Measurements from ENCODE around the gene RRAGB. TPM values are rescaled to one million over a fixed set of nuclear protein-coding genes. Genes with fewer than 3 reads are reported as not detected.

Gene RRAGB
- total and polyA plus RNA-seq, 2 donors (not counting 1 experiment from before 2014, with no cell fraction given): 21.3 to 31.4 TPM

- H3K4me3 ChIP-seq (ENCODE audit: control extremely low read depth in 1 of 5, extremely low read depth in 1 of 5, insufficient read depth in 1 of 5, low read depth in 2 of 5, low read length in 4 of 5): no peak overlapping the region
- ChIA-PET POLR2A (no interaction called here), CTCF (no interaction called here)
- no peak overlapping the region for H3K9ac ChIP-seq (ENCODE audit: low read length)
- DNase-seq (no peak), ATAC-seq (ENCODE audit: low read depth) (no peak)
- Mint-ChIP-seq H3K9me3 (ENCODE audit: insufficient read depth) (peaks cover 3% of the 10 kb centered on the region), H3K4me1 (peaks cover 10% of the 10 kb centered on the region), H3K4me3 (no peak overlapping the region), H3K27ac (no peak overlapping the region), H3K27me3 (no peaks in the 10 kb centered on the region)
- WGBS (ENCODE audit: insufficient coverage): no CpG with 5 or more reads among the region's 1 CpG
- TF ChIP-seq EZH2 (IDR thresholded peaks at IDR 0.05; ENCODE audit: borderline replicate concordance, insufficient read depth, low read depth, low read length, poor library complexity, severe bottlenecking) (no peak), CTCF (IDR thresholded peaks at IDR 0.05) (no peak)
- no peaks in the 10 kb centered on the region for H3K27me3 ChIP-seq (replicated peaks in 1 of 4; ENCODE audit: control extremely low read depth in 1 of 4, control insufficient read depth in 3 of 4, insufficient read depth in 4 of 4, low read length in 3 of 4)
- no peak overlapping the region for H2AFZ ChIP-seq (ENCODE audit: insufficient read depth, low read depth, low read length, poor library complexity, severe bottlenecking)
- no peaks in the 10 kb centered on the region for H3K79me2 ChIP-seq (ENCODE audit: control insufficient read depth, insufficient read depth, low read length)
- no peaks in the 10 kb centered on the region for H3K36me3 ChIP-seq (replicated peaks in 1 of 2; ENCODE audit: control extremely low read depth in 1 of 2, control insufficient read depth in 1 of 2, extremely low read depth in 1 of 2, insufficient read depth in 2 of 2, low read length in 1 of 2)
- peaks cover 0 to 4% (median 0%) of the 10 kb centered on the region in 3 donors for H3K9me3 ChIP-seq (ENCODE audit: control extremely low read depth in 1 of 3, control insufficient read depth in 2 of 3, insufficient read depth in 1 of 3, low read length in 2 of 3)
- H3K27ac ChIP-seq (ENCODE audit: low read length in 2 of 2): no peak overlapping the region
- H3K4me2 ChIP-seq (replicated peaks; ENCODE audit: low read depth, low read length, poor library complexity, severe bottlenecking): no peak overlapping the region
- intact Hi-C loops (cut with micrococcal nuclease): no loop called here
- peaks cover 3 to 10% of the 10 kb centered on the region in 2 donors for H3K4me1 ChIP-seq (ENCODE audit: control insufficient read depth in 2 of 2, insufficient read depth in 2 of 2, low read length in 2 of 2)
- H4K20me1 ChIP-seq (ENCODE audit: control insufficient read depth, insufficient read depth, low read length, poor library complexity, severe bottlenecking): no peaks in the 10 kb centered on the region
Measured at GRCh38 chrX:55713631-55714030, 3.9 kb upstream of the RRAGB start.

DNA sequence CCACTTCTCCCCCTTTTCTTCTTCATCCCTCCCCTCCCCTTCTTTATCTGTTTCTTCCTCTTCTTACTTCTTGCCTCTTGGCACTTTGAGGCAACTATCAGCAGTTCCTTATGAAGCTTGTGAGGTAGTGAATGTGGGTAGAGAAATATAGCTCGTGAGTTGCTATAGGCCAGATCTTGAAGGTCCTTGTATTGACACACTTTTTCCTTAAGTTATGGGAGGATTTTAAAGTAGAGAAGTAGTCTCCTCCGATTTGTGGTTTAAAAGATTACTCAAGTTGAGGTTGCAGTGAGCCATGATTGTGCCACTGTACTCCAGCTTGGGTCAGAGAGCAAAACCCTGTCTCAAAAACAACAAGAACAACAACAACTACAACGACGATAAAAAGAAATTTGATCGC lies 3.4 kb upstream of the RRAGB start:
- no peaks in the 10 kb centered on the region for H3K79me2 ChIP-seq (ENCODE audit: control insufficient read depth, insufficient read depth, low read length)
- Mint-ChIP-seq H3K4me3 (no peak overlapping the region), H3K27ac (no peak overlapping the region), H3K9me3 (ENCODE audit: insufficient read depth) (no peaks in the 10 kb centered on the region), H3K4me1 (peaks cover 13% of the 10 kb centered on the region), H3K27me3 (no peaks in the 10 kb centered on the region)
- no peak overlapping the region for H3K4me3 ChIP-seq (ENCODE audit: control extremely low read depth in 1 of 5, extremely low read depth in 1 of 5, insufficient read depth in 1 of 5, low read depth in 2 of 5, low read length in 4 of 5)
- ATAC-seq (ENCODE audit: low read depth) (no peak), DNase-seq (no peak)
- intact Hi-C loops (cut with micrococcal nuclease): no loop called here
- no peak overlapping the region for H3K27ac ChIP-seq (ENCODE audit: low read length in 2 of 2)
- ChIA-PET POLR2A (no interaction called here), CTCF (no interaction called here)
- H3K27me3 ChIP-seq (replicated peaks in 1 of 4; ENCODE audit: control extremely low read depth in 1 of 4, control insufficient read depth in 3 of 4, insufficient read depth in 4 of 4, low read length in 3 of 4): no peaks in the 10 kb centered on the region
- no peak overlapping the region for H2AFZ ChIP-seq (ENCODE audit: insufficient read depth, low read depth, low read length, poor library complexity, severe bottlenecking)
- no peak for TF ChIP-seq EZH2 (IDR thresholded peaks at IDR 0.05; ENCODE audit: borderline replicate concordance, insufficient read depth, low read depth, low read length, poor library complexity, severe bottlenecking)
- no peak for TF ChIP-seq CTCF (IDR thresholded peaks at IDR 0.05)
- WGBS (ENCODE audit: insufficient coverage): no CpG with 5 or more reads among the region's 5 CpGs
- H3K4me2 ChIP-seq (replicated peaks; ENCODE audit: low read depth, low read length, poor library complexity, severe bottlenecking): no peak overlapping the region
- peaks cover 5 to 11% of the 10 kb centered on the region in 2 donors for H3K4me1 ChIP-seq (ENCODE audit: control insufficient read depth in 2 of 2, insufficient read depth in 2 of 2, low read length in 2 of 2)
- H3K36me3 ChIP-seq (replicated peaks in 1 of 2; ENCODE audit: control extremely low read depth in 1 of 2, control insufficient read depth in 1 of 2, extremely low read depth in 1 of 2, insufficient read depth in 2 of 2, low read length in 1 of 2): no peaks in the 10 kb centered on the region
- H3K9me3 ChIP-seq (ENCODE audit: control extremely low read depth in 1 of 3, control insufficient read depth in 2 of 3, insufficient read depth in 1 of 3, low read length in 2 of 3): peaks cover 0 to under 1% (median 0%) of the 10 kb centered on the region in 3 donors
- no peak overlapping the region for H3K9ac ChIP-seq (ENCODE audit: low read length)
- H4K20me1 ChIP-seq (ENCODE audit: control insufficient read depth, insufficient read depth, low read length, poor library complexity, severe bottlenecking): no peaks in the 10 kb centered on the region
